HepG2 (cell line): Measurements from ENCODE around the gene ZNF33B. TPM values are rescaled to one million over a fixed set of nuclear protein-coding genes. Genes with fewer than 3 reads are reported as not detected.
A peak's percentile ranks its signal among the peaks of the same experiment; 100 is the strongest.
"Not testable (repeated sequence)": the region's sequence is repeated elsewhere in the genome, so short reads cannot be mapped to it uniquely, and the experiment has no call there.

Source experiments
- ARID4A ChIP-seq: sonication (generic); formaldehyde crosslinking; IDR thresholded peaks from 2 replicates; pipeline ENCODE4 v1.5.0; 2020; ENCODE audit warnings: mild to moderate bottlenecking, missing genetic modification reagents, borderline replicate concordance
- ELF1 ChIP-seq: sonication (generic); formaldehyde crosslinking; IDR thresholded peaks from 2 replicates; pipeline ENCODE4 v1.4.0; 2020; ENCODE audit warnings: missing genetic modification reagents
- EP300 ChIP-seq, 3 experiments: sonication (generic) in 1 of 3; formaldehyde crosslinking in 1 of 3; IDR thresholded peaks; 2 replicates each; pipeline versions ENCODE4 v1.5.1 to v1.6.1; 2011 to 2020; ENCODE audit warnings: low read depth in 2 of 3, low read length in 2 of 3, borderline replicate concordance in 1 of 3, improper control_type of control experiment in 1 of 3, mild to moderate bottlenecking in 1 of 3, missing genetic modification reagents in 1 of 3, moderate library complexity in 1 of 3
- FOXJ3 ChIP-seq: sonication (generic); formaldehyde crosslinking; IDR thresholded peaks from 2 replicates; pipeline ENCODE4 v1.4.0; 2020; ENCODE audit warnings: missing genetic modification reagents, mild to moderate bottlenecking, borderline replicate concordance
- GABPB1 ChIP-seq: IDR thresholded peaks from 2 replicates; pipeline ENCODE4 v1.6.1; 2016; ENCODE audit warnings: mild to moderate bottlenecking, missing genetic modification reagents, moderate library complexity, missing compliant biosample characterization
- HDAC1 ChIP-seq: sonication (generic); formaldehyde crosslinking; IDR thresholded peaks from 2 replicates; pipeline ENCODE4 v1.5.1; 2020; ENCODE audit warnings: mild to moderate bottlenecking, missing genetic modification reagents
- PITX1 ChIP-seq: sonication (generic); formaldehyde crosslinking; IDR thresholded peaks from 2 replicates; pipeline ENCODE4 v1.5.1; 2020; ENCODE audit warnings: mild to moderate bottlenecking, missing genetic modification reagents
- STAG1 ChIP-seq: sonication (generic); formaldehyde crosslinking; IDR thresholded peaks from 2 replicates; pipeline ENCODE4 v1.4.0; 2020; ENCODE audit warnings: missing genetic modification reagents
- ZNF292 ChIP-seq: sonication (generic); formaldehyde crosslinking; IDR thresholded peaks from 2 replicates; pipeline ENCODE4 v1.8.1; 2022; ENCODE audit warnings: mild to moderate bottlenecking, low read depth, missing genetic modification reagents, borderline replicate concordance
- ZNF543 ChIP-seq: sonication (generic); formaldehyde crosslinking; IDR thresholded peaks from 2 replicates; pipeline ENCODE4 v1.4.0; 2020; ENCODE audit warnings: mild to moderate bottlenecking, missing genetic modification reagents
- ZNF552 ChIP-seq: sonication (generic); formaldehyde crosslinking; IDR thresholded peaks from 2 replicates; pipeline ENCODE4 v1.9.0; 2022; ENCODE audit warnings: missing genetic modification reagents, mild to moderate bottlenecking, borderline replicate concordance
- ZNF777 ChIP-seq: sonication (generic); formaldehyde crosslinking; IDR thresholded peaks from 2 replicates; pipeline ENCODE4 v1.4.0; 2020; ENCODE audit warnings: missing genetic modification reagents
- polyA plus RNA-seq, 8 experiments: library from polyadenylated mRNA; depleted of rRNA in 3 of 8; stranded (reverse) in 7 of 8; unstranded in 1 of 8; fragments of >200 nt; fragmentation: Illumina TruSeq in 4 of 8; extraction: Trizol in 4 of 8; gene quantifications; 2 replicates each; pipeline versions ENCODE4 v1.2.1 to v1.2.3, GENCODE V29; 2011 to 2016; ENCODE audit warnings: low read depth in 4 of 8, missing spikeins in 1 of 8, mixed read lengths in 1 of 8; ENCODE audit not compliant: insufficient read depth in 1 of 8
- total RNA-seq, 5 experiments: library from RNA; depleted of rRNA; stranded (reverse); fragments of >200 nt; fragmentation: Illumina TruSeq; extraction: Trizol; gene quantifications; 2 replicates each; pipeline ENCODE4 v1.2.3, GENCODE V29; 2016; ENCODE audit warnings: low read depth in 1 of 5
- TF ChIP-seq, protein P1 (sequence below): sonication (generic); formaldehyde crosslinking; IDR thresholded peaks from 2 replicates; pipeline ENCODE4 v1.5.0; 2020; ENCODE audit warnings: mild to moderate bottlenecking, missing genetic modification reagents, borderline replicate concordance
- TF ChIP-seq, protein P2 (sequence below): sonication (generic); formaldehyde crosslinking; conservative IDR thresholded peaks from 2 replicates; pipeline ENCODE4 v1.4.0; 2020; ENCODE audit warnings: mild to moderate bottlenecking, missing genetic modification reagents, moderate library complexity
- TF ChIP-seq, protein P3 (sequence below): sonication (generic); formaldehyde crosslinking; IDR thresholded peaks from 2 replicates; pipeline ENCODE4 v1.4.0; 2020; ENCODE audit warnings: low read depth, mild to moderate bottlenecking, missing genetic modification reagents

Gene ZNF33B
- total and polyA plus RNA-seq, 2 of the 13 experiments (the other 11 are each of a cell fraction or from before 2014, with no cell fraction given), result 18.4 to 23.5 TPM

DNA sequence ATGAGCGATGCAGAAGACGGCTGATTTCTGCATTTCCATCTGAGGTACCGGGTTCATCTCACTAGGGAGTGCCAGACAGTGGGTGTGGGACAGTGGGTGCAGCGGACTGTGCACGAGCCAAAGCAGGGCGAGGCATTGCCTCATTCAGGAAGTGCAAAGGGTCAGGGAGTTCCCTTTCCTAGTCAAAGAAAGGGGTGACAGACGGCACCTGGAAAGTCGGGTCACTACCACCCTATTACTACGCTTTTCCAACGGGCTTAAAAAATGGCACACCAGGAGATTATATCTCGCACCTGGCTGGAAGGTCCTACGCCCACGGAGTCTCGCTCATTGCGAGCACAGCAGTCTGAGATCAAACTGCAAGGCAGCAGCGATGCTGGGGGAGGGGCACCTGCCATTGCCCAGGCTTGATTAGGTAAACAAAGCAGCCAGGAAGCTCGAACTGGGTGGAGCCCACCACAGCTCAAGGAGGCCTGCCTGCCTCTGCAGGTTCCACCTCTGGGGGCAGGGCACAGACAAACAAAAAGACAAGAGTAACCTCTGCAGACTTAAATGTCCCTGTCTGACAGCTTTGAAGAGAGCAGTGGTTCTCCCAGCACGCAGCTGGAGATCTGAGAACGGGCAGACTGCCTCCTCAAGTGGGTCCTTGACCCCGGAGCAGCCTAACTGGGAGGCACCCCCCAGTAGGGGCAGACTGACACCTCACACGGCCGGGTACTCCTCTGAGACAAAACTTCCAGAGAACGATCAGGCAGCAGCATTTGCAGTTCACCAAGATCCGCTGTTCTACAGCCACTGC, 27.0 kb upstream of the ZNF33B start (continued):
- TF ChIP-seq ARID4A (CRISPR knock-in tag) (peak; percentile 61; the same call in 1 of the 2 replicates), GABPB1 (CRISPR knock-in tag) (peak; percentile 44; the same call in 1 of the 2 replicates), ZNF292 (CRISPR knock-in tag) (peak; percentile 94; the same call in 1 of the 2 replicates), ELF1 (peak; percentile 70), STAG1 (0 out of 2 replicates have a peak, but pooled peaks have one; percentile 8), FOXJ3 (CRISPR knock-in tag) (peak; percentile 59; the same call in 1 of the 2 replicates), HDAC1 (peak; percentile 48; the same call in 1 of the 2 replicates), PITX1 (CRISPR knock-in tag) (peak; percentile 42; the same call in 1 of the 2 replicates), EP300 (CRISPR knock-in tag; IDR thresholded peaks at IDR 0.05; ENCODE audit: borderline replicate concordance) (peak; percentile 29; the same call in 1 of the 2 replicates), ZNF777 (peak; percentile 48; the same call in 1 of the 2 replicates), ZNF543 (CRISPR knock-in tag) (peak; percentile 47; the same call in 1 of the 2 replicates), ZNF552 (CRISPR knock-in tag) (peak; percentile 49; the same call in 1 of the 2 replicates)
- TF ChIP-seq, protein P1, sequence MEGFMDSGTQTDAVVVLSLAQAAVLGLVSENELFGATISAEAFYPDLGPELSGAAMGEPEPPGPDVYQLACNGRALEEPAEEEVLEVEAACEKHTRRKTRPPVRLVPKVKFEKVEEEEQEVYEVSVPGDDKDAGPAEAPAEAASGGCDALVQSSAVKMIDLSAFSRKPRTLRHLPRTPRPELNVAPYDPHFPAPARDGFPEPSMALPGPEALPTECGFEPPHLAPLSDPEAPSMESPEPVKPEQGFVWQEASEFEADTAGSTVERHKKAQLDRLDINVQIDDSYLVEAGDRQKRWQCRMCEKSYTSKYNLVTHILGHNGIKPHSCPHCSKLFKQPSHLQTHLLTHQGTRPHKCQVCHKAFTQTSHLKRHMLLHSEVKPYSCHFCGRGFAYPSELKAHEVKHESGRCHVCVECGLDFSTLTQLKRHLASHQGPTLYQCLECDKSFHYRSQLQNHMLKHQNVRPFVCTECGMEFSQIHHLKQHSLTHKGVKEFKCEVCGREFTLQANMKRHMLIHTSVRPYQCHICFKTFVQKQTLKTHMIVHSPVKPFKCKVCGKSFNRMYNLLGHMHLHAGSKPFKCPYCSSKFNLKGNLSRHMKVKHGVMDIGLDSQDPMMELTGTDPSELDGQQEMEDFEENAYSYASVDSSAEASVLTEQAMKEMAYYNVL (CRISPR knock-in tag), result peak; percentile 41; the same call in 1 of the 2 replicates
- TF ChIP-seq, protein P2, sequence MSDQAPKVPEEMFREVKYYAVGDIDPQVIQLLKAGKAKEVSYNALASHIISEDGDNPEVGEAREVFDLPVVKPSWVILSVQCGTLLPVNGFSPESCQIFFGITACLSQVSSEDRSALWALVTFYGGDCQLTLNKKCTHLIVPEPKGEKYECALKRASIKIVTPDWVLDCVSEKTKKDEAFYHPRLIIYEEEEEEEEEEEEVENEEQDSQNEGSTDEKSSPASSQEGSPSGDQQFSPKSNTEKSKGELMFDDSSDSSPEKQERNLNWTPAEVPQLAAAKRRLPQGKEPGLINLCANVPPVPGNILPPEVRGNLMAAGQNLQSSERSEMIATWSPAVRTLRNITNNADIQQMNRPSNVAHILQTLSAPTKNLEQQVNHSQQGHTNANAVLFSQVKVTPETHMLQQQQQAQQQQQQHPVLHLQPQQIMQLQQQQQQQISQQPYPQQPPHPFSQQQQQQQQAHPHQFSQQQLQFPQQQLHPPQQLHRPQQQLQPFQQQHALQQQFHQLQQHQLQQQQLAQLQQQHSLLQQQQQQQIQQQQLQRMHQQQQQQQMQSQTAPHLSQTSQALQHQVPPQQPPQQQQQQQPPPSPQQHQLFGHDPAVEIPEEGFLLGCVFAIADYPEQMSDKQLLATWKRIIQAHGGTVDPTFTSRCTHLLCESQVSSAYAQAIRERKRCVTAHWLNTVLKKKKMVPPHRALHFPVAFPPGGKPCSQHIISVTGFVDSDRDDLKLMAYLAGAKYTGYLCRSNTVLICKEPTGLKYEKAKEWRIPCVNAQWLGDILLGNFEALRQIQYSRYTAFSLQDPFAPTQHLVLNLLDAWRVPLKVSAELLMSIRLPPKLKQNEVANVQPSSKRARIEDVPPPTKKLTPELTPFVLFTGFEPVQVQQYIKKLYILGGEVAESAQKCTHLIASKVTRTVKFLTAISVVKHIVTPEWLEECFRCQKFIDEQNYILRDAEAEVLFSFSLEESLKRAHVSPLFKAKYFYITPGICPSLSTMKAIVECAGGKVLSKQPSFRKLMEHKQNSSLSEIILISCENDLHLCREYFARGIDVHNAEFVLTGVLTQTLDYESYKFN (CRISPR knock-in tag), result peak; percentile 64
- TF ChIP-seq EP300 (IDR thresholded peaks at IDR 0.05; ENCODE audit: low read depth in 2 of 2, low read length in 2 of 2), result not testable (repeated sequence)
- TF ChIP-seq, protein P3, sequence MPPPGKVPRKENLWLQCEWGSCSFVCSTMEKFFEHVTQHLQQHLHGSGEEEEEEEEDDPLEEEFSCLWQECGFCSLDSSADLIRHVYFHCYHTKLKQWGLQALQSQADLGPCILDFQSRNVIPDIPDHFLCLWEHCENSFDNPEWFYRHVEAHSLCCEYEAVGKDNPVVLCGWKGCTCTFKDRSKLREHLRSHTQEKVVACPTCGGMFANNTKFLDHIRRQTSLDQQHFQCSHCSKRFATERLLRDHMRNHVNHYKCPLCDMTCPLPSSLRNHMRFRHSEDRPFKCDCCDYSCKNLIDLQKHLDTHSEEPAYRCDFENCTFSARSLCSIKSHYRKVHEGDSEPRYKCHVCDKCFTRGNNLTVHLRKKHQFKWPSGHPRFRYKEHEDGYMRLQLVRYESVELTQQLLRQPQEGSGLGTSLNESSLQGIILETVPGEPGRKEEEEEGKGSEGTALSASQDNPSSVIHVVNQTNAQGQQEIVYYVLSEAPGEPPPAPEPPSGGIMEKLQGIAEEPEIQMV (CRISPR knock-in tag), result peak; percentile 77; the same call in 1 of the 2 replicates
